Measurements from ENCODE around the gene NAMPT.

DNA sequence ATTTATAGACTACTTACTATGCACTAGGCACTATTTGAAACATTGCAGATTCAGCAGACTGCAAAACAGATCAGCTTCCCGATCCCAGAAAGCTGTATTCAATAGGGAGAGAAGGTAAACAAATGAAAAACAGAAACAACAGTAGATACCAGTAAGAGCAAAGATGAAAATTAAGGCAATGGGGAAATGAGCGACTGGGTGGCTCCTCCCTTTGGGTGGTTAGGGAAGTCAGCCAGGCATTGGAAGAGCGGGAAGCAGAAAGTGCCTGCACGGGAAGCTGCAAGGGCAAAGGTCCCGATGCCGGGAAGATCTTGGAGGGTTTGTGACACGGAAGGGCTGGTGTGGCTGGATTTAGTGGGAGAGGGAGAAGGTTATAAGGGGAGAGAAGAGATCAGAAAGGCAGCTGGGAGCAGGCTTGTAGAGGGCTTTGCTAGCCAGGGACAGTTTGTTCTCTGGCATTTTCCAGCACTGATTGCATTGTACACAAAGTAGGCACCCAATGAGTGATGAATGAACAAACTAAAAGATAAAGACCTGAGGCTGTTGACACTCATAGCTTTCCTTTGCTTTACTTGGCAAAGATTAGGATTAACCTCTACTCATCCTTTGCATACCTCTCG, 67.8 kb downstream of the NAMPT start:
- TF ChIP-seq, protein P1, sequence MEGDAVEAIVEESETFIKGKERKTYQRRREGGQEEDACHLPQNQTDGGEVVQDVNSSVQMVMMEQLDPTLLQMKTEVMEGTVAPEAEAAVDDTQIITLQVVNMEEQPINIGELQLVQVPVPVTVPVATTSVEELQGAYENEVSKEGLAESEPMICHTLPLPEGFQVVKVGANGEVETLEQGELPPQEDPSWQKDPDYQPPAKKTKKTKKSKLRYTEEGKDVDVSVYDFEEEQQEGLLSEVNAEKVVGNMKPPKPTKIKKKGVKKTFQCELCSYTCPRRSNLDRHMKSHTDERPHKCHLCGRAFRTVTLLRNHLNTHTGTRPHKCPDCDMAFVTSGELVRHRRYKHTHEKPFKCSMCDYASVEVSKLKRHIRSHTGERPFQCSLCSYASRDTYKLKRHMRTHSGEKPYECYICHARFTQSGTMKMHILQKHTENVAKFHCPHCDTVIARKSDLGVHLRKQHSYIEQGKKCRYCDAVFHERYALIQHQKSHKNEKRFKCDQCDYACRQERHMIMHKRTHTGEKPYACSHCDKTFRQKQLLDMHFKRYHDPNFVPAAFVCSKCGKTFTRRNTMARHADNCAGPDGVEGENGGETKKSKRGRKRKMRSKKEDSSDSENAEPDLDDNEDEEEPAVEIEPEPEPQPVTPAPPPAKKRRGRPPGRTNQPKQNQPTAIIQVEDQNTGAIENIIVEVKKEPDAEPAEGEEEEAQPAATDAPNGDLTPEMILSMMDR (IDR thresholded peaks at IDR 0.05): no peak
- TF ChIP-seq JUN (IDR thresholded peaks at IDR 0.05): no peak
- TF ChIP-seq KDM5A (IDR thresholded peaks at IDR 0.05): no peak
- TF ChIP-seq HOXA7 (CRISPR knock-in tag; IDR thresholded peaks at IDR 0.05): no peak
- TF ChIP-seq RCOR1 (IDR thresholded peaks at IDR 0.05; ENCODE audit: low read depth, low read length): no peak
- TF ChIP-seq HOXB5 (CRISPR knock-in tag; IDR thresholded peaks at IDR 0.05): no peak
- no peak for TF ChIP-seq CHD4 (IDR thresholded peaks at IDR 0.05; ENCODE audit: borderline replicate concordance)
- TF ChIP-seq TFCP2L1 (CRISPR knock-in tag; IDR thresholded peaks at IDR 0.05): no peak
- no peak for TF ChIP-seq HEYL (CRISPR knock-in tag; IDR thresholded peaks at IDR 0.05)
- TF ChIP-seq SMC3 (IDR thresholded peaks at IDR 0.05): no peak
- no peak for TF ChIP-seq MAZ (IDR thresholded peaks at IDR 0.05; ENCODE audit: borderline replicate concordance, low read depth, low read length)
- no peak for TF ChIP-seq RAD21 (conservative IDR thresholded peaks at IDR 0.05 in 1 of 2, IDR thresholded peaks at IDR 0.05 in 1 of 2)
- no peak for TF ChIP-seq ZNF302 (CRISPR knock-in tag; IDR thresholded peaks at IDR 0.05)
- no peak for TF ChIP-seq NPAS2 (CRISPR knock-in tag; IDR thresholded peaks at IDR 0.05; ENCODE audit: borderline replicate concordance)

Data from A549 (cell line).